Right ventricle myocardium superior (tissue), 1 donor: ENCODE measurements around the gene BTLA. TPM values are rescaled to one million over a fixed set of nuclear protein-coding genes. Genes with fewer than 3 reads are reported as not detected.
"Not testable (repeated sequence)": the region's sequence is repeated elsewhere in the genome, so short reads cannot be mapped to it uniquely, and the experiment has no call there.

Experiments
- ATAC-seq: fragments of 200-7000 bp; cut with Tn5 transposase; one replicate; pipeline ENCODE4 v1.9.1; 2020; ENCODE audit warnings: mild to moderate bottlenecking; ENCODE audit not compliant: poor library complexity
- DNase-seq: peaks from one replicate; pipeline ENCODE4 v3.0.0-alpha.2; 2020
- intact Hi-C: fragments of 100-400 bp; cut with DNase I; formaldehyde crosslinking; loops from one replicate; pipeline ENCODE4 v1.11.2; 2022
- total RNA-seq: library from RNA; stranded (reverse); fragmentation: NEBNext Ultra II Directional; extraction: Animal tissue kit (Norgen Biotek cat#: 25700); gene quantifications from one replicate; pipeline ENCODE4 v1.2.1, GENCODE V29; 2021
- donor health status: DM: no; HTN: yes; CAD: no; lungs with severe emphysema.

BTLA gene
- total RNA-seq, 1 donor from 2014 or later, result not detected

- DNase-seq (no peak), ATAC-seq (no peak)
- intact Hi-C loops, result no loop called here
These were observed 36.0 kb downstream of the BTLA start for GRCh38 chr3:112463250-112463649.

- DNase-seq, intact Hi-C loops, ATAC-seq: not testable (repeated sequence)
These were observed 37.5 kb downstream of the BTLA start for GRCh38 chr3:112461787-112462186.

DNA sequence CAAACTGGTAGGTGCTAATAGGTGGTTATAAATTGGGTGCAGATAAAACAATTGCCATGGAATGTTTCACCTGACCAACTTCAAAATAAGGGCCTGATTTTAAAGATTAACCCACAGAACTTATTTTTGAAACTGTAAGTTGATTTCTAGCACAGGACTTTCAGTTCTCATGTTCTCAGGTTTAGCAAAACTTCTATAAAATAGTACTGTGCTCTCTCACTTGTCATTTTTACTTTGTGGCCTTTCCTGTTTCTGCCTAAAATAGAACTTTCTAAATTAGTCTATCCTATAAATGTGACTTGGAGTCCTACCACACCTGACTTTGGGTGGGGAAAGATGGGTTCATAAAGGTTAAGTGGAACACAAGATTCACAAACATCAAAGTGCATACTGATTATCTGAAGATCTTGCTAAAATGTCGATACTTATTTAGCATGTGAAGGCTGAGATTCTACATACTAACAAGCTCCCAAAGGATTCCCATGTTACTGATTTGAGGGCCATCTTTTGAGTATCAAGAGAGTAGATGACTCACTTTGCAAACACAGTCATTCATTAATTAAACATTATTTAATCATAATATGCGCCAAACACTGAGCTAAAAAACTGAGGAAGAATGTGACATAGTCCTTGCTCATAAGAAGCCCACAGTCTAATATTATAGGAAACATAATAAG, 38.6 kb downstream of the BTLA start:
- DNase-seq (no peak), ATAC-seq (no peak)
- intact Hi-C loops, result no loop called here

DNA sequence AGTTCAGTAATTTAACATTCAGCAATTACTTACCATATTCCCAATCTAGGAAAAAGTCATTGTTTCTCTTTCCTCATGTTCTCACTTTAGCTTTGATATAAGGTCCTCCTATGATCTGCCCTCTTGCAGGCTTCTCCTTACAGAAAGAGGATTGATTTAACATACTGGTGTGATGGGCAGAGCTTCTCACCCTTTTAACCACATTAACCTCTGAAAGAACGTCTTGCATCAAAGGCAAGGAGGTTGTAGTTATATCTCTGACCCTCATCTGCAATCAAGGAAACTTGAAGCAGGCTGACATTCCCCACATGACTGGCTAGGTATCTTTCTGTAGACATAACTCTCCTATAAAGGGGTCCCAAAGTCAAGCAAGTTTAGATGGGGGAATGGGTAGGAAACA, 39.5 kb downstream of the BTLA start:
- intact Hi-C loops, result no loop called here
- ATAC-seq (no peak), DNase-seq (no peak)

DNA sequence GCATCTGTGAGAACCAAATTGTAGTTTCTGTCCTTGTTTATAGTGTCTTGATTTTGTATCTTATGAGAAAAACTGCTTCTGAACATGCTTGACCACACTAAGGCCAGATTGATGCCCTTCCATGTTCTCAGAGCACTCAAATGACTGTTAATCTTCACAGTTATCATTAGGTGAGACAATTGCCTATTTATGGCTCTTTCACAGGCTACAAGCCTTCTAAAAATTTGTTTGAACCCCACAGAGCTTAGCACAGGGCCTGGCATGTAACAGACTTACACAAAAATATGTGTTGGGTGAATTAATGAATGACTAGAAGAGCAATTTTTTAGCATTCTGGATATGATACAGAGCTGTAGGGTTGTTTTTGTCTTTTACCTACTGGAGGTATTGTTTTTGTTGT, 43.1 kb downstream of the BTLA start:
- DNase-seq (no peak), ATAC-seq (no peak)
- intact Hi-C loops, result no loop called here

DNA sequence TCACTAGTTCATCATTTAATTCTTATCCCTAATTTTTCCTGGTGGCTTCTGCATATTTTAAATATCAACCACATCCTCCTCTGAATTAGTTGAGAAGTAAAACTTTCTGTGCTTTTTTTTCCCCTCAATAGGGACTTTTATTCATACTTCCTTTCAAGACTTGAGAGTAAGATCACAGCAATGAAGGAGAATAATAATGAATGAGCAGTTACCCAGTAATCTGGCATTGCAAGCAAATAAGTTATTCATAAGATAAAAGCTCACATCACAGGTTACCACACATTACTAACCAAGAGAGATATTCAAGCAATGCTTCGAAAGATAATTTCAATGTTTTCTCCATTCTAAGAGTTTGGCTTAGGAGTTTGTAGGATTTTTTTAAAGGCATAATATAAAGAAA, 50.3 kb downstream of the BTLA start:
- intact Hi-C loops, result no loop called here
- no peak for ATAC-seq
- DNase-seq, result no peak

GRCh38 chr3:112446343-112446742, 52.9 kb downstream of the BTLA start:
- intact Hi-C loops, result no loop called here
- ATAC-seq, result no peak
- DNase-seq, result no peak

- intact Hi-C loops, result no loop called here
- DNase-seq (no peak), ATAC-seq (no peak)
These were observed 53.4 kb downstream of the BTLA start for GRCh38 chr3:112445839-112446238.

- ATAC-seq (no peak), DNase-seq (no peak)
- intact Hi-C loops, result no loop called here
These were observed 61.9 kb downstream of the BTLA start for GRCh38 chr3:112437146-112438022.

- ATAC-seq (no peak), DNase-seq (no peak)
- intact Hi-C loops, result no loop called here
These were observed 69.3 kb downstream of the BTLA start for GRCh38 chr3:112429960-112430359.

DNA sequence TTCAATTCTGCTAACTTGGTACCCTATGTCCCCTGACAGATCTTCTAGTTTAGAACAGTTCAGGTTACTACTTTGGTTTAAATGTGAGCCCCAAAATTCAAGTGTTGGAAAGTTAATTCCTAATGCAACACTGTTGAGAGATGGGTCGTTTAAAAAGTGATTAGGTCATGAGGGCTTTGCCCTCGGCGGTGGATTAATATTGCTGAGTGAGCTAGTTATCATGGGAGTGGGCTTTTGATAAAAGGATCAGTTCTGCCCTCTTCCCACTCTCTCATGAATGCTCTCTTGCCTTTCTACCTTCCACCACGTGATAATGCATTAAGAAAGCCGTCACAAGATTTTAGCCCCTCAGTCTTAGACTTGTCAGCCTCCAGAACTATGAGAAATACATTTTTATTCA, 72.1 kb downstream of the BTLA start:
- DNase-seq (no peak), ATAC-seq (no peak)
- intact Hi-C loops, result no loop called here

GRCh38 chr3:112425858-112426750, 73.2 kb downstream of the BTLA start:
- DNase-seq (no peak), ATAC-seq (no peak)
- intact Hi-C loops, result no loop called here

- no peak for ATAC-seq
- DNase-seq, result no peak
- intact Hi-C loops, result no loop called here
These were observed 73.9 kb downstream of the BTLA start for GRCh38 chr3:112425382-112425781.

DNA sequence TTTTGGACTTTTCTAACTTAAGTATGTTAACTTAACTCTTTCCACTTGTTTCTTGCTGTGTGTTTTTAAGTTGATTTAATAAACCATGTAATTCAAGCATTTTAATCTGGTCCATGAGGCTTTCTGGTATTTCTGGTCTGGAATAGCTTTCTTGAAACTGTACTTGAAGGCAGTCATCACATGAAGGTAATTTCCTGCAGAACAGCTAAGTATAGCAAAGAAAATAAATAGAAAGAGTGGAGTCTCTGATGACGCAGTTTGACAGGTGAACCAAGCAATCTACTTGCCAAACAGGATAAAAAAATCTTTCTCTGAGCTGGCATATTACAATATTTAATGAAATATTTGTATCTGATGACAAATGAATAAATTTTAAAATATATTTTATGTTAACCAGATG, 74.9 kb downstream of the BTLA start:
- DNase-seq (no peak), ATAC-seq (no peak)
- intact Hi-C loops, result no loop called here

DNA sequence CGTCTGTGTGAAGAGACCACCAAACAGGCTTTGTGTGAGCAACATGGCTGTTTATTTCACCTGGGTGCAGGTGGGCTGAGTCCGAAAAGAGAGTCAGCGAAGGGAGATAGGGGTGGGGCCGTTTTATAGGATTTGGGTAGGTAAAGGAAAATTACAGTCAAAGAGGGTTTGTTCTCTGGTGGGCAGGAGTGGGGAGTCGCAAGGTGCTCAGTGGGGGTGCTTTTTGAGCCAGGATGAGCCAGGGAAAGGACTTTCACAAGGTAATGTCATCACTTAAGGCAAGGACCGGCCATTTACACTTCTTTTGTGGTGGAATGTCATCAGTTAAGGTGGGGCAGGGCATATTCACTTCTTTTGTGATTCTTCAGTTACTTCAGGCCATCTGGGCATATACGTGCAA, 76.4 kb downstream of the BTLA start:
- intact Hi-C loops, DNase-seq, ATAC-seq: not testable (repeated sequence)

DNA sequence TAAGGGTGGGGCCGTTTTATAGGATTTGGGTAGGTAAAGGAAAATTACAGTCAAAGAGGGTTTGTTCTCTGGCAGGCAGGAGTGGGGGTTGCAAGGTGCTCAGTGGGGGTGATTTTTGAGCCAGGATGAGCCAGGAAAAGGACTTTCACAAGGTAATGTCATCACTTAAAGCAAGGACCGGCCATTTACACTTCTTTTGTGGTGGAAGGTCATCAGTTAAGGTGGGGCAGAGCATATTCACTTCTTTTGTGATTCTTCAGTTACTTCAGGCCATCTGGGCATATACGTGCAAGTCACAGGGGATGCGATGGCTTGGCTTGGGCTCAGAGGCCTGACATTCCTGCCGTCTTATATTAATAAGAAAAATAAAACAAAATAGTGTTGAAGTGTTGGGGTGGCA, 80.7 kb downstream of the BTLA start:
- intact Hi-C loops, ATAC-seq, DNase-seq: not testable (repeated sequence)

DNA sequence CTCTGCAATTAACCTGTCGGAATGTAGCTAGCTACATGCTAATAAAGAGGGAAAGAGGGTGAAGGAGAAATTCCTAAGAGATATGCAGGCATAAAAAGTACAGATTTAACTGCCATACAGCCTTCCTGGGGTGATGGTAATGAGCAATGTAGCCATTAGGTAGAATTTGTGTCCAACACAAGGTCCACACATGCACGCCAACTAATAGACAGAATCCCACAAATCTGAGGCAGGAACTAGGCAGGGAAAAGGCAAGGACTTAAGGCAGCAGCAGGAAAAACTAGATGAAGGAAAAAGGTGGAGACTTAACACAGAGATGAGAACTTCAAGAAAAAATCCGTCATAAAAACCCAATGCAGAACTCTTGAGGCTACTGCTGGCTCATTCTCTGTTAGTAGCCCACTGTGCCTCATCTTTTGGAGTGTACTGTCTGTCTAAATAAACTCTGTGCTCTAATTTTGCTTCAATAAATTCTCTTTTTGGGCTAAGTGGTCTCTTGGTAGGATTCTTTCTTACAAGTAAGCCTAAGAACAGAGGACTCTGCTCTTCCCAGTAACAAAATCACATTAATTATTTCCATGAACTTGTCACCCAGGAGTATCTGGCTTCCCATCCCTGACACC, 81.5 kb downstream of the BTLA start:
- DNase-seq (no peak), ATAC-seq (no peak)
- intact Hi-C loops, result no loop called here

GRCh38 chr3:112416391-112417212, 82.7 kb downstream of the BTLA start:
- DNase-seq (no peak), ATAC-seq (no peak)
- intact Hi-C loops, result no loop called here
